Measurements from ENCODE around the gene MANEAL. TPM values are rescaled to one million over a fixed set of nuclear protein-coding genes. Genes with fewer than 3 reads are reported as not detected.

The MANEAL gene
- total and polyA plus RNA-seq, 2 of the 13 experiments (the other 11 are each of a cell fraction or from before 2014, with no cell fraction given), result 20.8 to 26.4 TPM

DNA sequence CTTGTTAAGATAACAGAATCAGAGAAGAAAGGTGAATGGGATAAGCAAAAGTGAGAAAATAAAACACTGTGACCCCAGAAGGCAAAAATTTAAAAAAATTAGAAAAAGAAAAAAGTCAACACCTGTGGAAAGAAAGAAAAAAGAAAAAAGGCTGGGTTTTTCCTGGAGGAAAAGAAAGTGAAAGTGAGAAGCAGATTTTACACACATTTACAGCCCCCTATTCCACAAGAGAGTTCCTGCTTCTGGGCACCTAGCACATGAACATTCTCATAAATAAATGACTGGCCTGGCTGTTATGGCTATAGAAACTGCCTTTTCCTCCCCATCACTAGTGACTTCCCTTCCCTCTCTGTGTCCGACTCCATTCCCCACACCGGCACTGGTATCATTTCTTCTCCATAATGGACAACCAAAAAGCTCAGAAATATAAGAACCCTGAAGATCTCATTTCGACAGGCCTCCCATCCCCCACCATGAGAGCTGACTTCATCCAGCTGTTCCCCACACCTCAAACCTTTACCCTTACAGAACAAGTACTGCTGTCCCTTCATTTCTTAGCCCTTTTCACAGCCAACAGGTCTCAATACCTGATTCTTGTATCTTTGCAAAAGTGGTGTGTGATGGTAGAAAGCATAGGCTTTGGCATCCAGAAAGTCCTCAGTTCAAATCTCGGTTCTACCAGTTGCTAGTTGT, 53.1 kb downstream of the MANEAL start:
- ATAC-seq, result no peak
- BruUV-seq (replicated peaks), result no TSS peak
- H3K79me2 ChIP-seq (ENCODE audit: insufficient read depth, low read length), result peaks cover 10% of the 10 kb centered on the region

More for the DNA sequence above, 53.1 kb downstream of the MANEAL start:
- TF ChIP-seq ZSCAN30 (CRISPR knock-in tag; IDR thresholded peaks at IDR 0.05), result no peak
- no peak for TF ChIP-seq SNAPC2 (CRISPR knock-in tag; IDR thresholded peaks at IDR 0.05)
- no peak for TF ChIP-seq ZNF780A (CRISPR knock-in tag; IDR thresholded peaks at IDR 0.05)
- TF ChIP-seq ZNF841 (CRISPR knock-in tag; IDR thresholded peaks at IDR 0.05; ENCODE audit: borderline replicate concordance), result no peak
- no peak for TF ChIP-seq ZNF83 (CRISPR knock-in tag; IDR thresholded peaks at IDR 0.05; ENCODE audit: borderline replicate concordance)
- TF ChIP-seq FOXP1 (IDR thresholded peaks at IDR 0.05), result no peak
- no peak for TF ChIP-seq FOXP1 (CRISPR knock-in tag; IDR thresholded peaks at IDR 0.05)
- no peak for TF ChIP-seq ZNF367 (CRISPR knock-in tag; IDR thresholded peaks at IDR 0.05; ENCODE audit: borderline replicate concordance)
- TF ChIP-seq RERE (CRISPR knock-in tag; IDR thresholded peaks at IDR 0.05; ENCODE audit: low read depth), result no peak
- TF ChIP-seq, protein P1, sequence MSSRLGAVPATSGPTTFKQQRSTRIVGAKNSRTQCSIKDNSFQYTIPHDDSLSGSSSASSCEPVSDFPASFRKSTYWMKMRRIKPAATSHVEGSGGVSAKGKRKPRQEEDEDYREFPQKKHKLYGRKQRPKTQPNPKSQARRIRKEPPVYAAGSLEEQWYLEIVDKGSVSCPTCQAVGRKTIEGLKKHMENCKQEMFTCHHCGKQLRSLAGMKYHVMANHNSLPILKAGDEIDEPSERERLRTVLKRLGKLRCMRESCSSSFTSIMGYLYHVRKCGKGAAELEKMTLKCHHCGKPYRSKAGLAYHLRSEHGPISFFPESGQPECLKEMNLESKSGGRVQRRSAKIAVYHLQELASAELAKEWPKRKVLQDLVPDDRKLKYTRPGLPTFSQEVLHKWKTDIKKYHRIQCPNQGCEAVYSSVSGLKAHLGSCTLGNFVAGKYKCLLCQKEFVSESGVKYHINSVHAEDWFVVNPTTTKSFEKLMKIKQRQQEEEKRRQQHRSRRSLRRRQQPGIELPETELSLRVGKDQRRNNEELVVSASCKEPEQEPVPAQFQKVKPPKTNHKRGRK (CRISPR knock-in tag; IDR thresholded peaks at IDR 0.05), result no peak
- TF ChIP-seq PHF20 (CRISPR knock-in tag; IDR thresholded peaks at IDR 0.05), result no peak
- TF ChIP-seq ZC3H4 (CRISPR knock-in tag; IDR thresholded peaks at IDR 0.05; ENCODE audit: borderline replicate concordance), result no peak
- no peak for TF ChIP-seq BRCA1 (CRISPR knock-in tag; IDR thresholded peaks at IDR 0.05)
- in situ Hi-C loops (cut with HindIII; ENCODE audit: extremely low pct_ligation_motif_present, low pct_unique_long_range_greater_than_20kb), result no loop called here
- intact Hi-C loops (cut with micrococcal nuclease; ENCODE audit: unreplicated experiment), result no loop called here
- Histone ChIP-seq H4K20me1 (ENCODE audit: insufficient read depth, low read length) (no peaks in the 10 kb centered on the region), H3K27ac (ENCODE audit: extremely low read length, insufficient read depth, low read length) (no peak overlapping the region), H3K4me2 (ENCODE audit: low read depth, low read length) (no peak overlapping the region), H2AFZ (ENCODE audit: low read length) (no peak overlapping the region), H3K36me3 (replicated peaks in 1 of 2; ENCODE audit: control insufficient read depth in 1 of 2, insufficient read depth in 2 of 2, low read length in 2 of 2) (peaks cover 5 to 12% of the 10 kb centered on the region in 2 experiments; a peak in 4 of 5 replicates), H3K27me3 (ENCODE audit: control insufficient read depth in 1 of 2, insufficient read depth in 2 of 2, low read length in 2 of 2) (no peaks in the 10 kb centered on the region; a peak in 1 of 5 replicates), H3K4me3 (replicated peaks in 1 of 3; ENCODE audit: insufficient read depth in 1 of 3, low read depth in 2 of 3, low read length in 3 of 3) (no peak overlapping the region), H3K4me1 (ENCODE audit: insufficient read depth, low read length) (no peaks in the 10 kb centered on the region), H3K9me3 (ENCODE audit: low read length) (no peaks in the 10 kb centered on the region), H3K9ac (ENCODE audit: insufficient read depth, low read depth, low read length) (no peak overlapping the region)
- WGBS (ENCODE audit: low lambda C conversion rate), result 97% methylated on average over 4 of the region's 4 CpGs
- ChIA-PET CTCF (ENCODE audit: low intra/inter-chr PET ratio, low total read pairs) (no interaction called here), POLR2A (no interaction called here)
- DNase-seq (ENCODE audit: low spot score), result no peak
- no peak for FAIRE-seq

All from HepG2 (cell line).